Right cardiac atrium (tissue), 5 donors: ENCODE results near the gene DUSP7. TPM values are rescaled to one million over a fixed set of nuclear protein-coding genes. Genes with fewer than 3 reads are reported as not detected.

Source experiments
- ATAC-seq, 2 donors: fragments of 200-7000 bp; cut with Tn5 transposase; one replicate each; pipeline versions ENCODE4 v1.8.0 to v1.9.1; 2020; ENCODE audit warnings: moderate library complexity in 2 of 2, mild to moderate bottlenecking in 1 of 2
- DNase-seq, 3 donors: peaks; one replicate each; pipeline ENCODE4 v3.0.0-alpha.2; 2020
- H3K27ac ChIP-seq: one replicate; pipeline ENCODE4 v1.5.1; 2013; ENCODE audit warnings: mild to moderate bottlenecking, low read length, control low read depth, moderate library complexity
- H3K27me3 ChIP-seq: one replicate; pipeline ENCODE4 v1.6.1; 2013; ENCODE audit not compliant: control insufficient read depth, insufficient read depth
- H3K4me1 ChIP-seq: one replicate; pipeline ENCODE4 v1.6.1; 2013; ENCODE audit warnings: low read length; ENCODE audit not compliant: control insufficient read depth, insufficient read depth
- H3K4me3 ChIP-seq: one replicate; pipeline ENCODE4 v1.5.1; 2013; ENCODE audit warnings: low read length, control low read depth
- H3K9me3 ChIP-seq: one replicate; pipeline ENCODE4 v1.6.1; 2013; ENCODE audit warnings: low read length; ENCODE audit not compliant: control insufficient read depth
- WGBS: extraction: QIAGEN DNeasy Blood & Tissue Kit; methylation state at CpG from one replicate; pipeline ENCODE4 v1.1.7; 2013; 5-methylcytosine and 5-hydroxymethylcytosine counted together
- intact Hi-C, 4 donors: fragments of 100-400 bp; cut with DNase I; formaldehyde crosslinking; loops; one replicate each; pipeline versions ENCODE4 v1.11.0 to v1.14.0; 2022 to 2023
- polyA plus RNA-seq: library from polyadenylated mRNA; stranded (reverse); fragments of 200-250 nt; gene quantifications from one replicate; pipeline ENCODE4 v1.2.3, GENCODE V29; 2013
- total RNA-seq, 4 donors: library from RNA; stranded (reverse); fragmentation: NEBNext Ultra II Directional; extraction: Animal tissue kit (Norgen Biotek cat#: 25700); gene quantifications; one replicate each; pipeline ENCODE4 v1.2.1, GENCODE V29; 2021
- donor health status: healthy with polysubstance abuse.
- donor health status: DM: no; HTN: yes; CAD: no.
- donor health status: DM: no; HTN: no; CAD: no.
- donor health status: DM: no; HTN: yes; CAD: no; lungs with severe emphysema.
- donor health status: DM: yes; HTN: yes; CAD: no.

Gene DUSP7
- total and polyA plus RNA-seq, 5 donors = 18.1 to 39.9 (median 34.9) TPM

DNA sequence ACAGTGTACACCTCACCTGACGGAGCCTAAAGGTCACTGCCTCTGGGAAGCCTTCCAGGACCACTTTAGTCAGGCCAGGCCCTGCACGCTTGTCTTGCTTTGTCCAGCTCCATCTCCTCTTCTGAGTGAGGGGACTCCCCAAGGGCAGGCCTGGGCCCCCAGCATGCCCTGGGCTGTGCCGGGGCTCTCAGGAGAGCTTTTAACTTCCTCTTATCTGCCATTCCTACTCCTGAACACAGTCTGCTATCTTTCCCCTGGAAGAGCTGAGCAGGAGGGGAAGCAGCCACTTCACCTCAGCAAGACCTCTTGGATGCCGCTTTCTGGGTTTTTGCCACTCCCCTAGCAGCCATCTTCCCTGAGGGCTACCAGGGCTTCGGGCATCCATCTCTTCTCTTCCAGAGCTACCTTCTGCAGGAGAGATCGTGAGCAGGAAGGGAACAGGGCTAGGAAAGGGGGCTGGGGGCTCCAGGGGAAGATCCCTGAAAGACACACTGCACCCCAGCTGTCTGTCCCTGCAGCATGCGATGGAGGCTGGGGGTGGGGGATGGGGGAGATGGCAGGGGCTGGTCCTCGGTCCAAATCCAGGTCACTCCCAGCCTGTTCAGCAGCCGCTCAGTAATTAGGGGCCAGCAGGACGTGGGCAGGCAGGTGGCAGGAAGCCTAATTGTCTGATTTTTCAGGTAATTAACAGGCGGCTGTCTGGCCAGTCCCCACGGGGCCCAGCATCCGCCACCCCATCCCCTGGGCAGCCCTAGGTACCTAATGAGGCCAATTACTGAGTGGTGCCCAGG is 40.7 kb downstream of the DUSP7 start:
- no peak for DNase-seq
- Histone ChIP-seq H3K4me3 (no peak overlapping the region), H3K9me3 (no peaks in the 10 kb centered on the region), H3K27ac (no peak overlapping the region), H3K4me1 (peaks cover 33% of the 10 kb centered on the region), H3K27me3 (no peaks in the 10 kb centered on the region)
- intact Hi-C loops = loop anchor here in 1 of 4 donors (5.0 kb wide), 1 partner anchor 37 kb away; no protein-coding TSS in a partner anchor
- 84% methylated on average over 13 of the region's 13 CpGs for WGBS
- no peak for ATAC-seq

DNA sequence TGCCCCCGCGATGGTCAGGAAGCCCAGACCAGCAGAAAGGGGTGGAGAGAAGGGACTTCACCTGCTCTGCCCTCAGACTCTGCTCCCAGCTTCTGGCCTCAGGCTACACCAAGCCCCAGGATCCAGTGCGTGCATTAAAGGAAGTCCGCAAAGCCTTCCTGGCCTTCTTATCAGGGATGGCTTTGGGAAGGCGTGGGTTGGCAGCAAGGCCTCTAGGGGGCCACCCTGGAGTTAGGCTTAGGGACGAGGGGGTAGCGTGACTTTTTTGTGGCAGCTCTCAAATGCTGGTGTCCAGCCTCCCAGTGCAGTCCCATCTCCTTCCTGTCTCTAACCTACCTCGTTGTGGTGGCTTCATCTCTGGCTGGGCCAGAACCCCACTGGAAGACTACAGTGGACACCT is 41.8 kb downstream of the DUSP7 start:
- ATAC-seq (no peak), DNase-seq (no peak)
- 60% methylated on average over 8 of the region's 8 CpGs for WGBS
- Histone ChIP-seq H3K9me3 (no peaks in the 10 kb centered on the region), H3K4me3 (no peak overlapping the region), H3K27me3 (no peaks in the 10 kb centered on the region), H3K4me1 (peaks cover 23% of the 10 kb centered on the region), H3K27ac (no peak overlapping the region)
- intact Hi-C loops = loop anchor here in 1 of 4 donors (5.0 kb wide), 1 partner anchor 38 kb away; no protein-coding TSS in a partner anchor

DNA sequence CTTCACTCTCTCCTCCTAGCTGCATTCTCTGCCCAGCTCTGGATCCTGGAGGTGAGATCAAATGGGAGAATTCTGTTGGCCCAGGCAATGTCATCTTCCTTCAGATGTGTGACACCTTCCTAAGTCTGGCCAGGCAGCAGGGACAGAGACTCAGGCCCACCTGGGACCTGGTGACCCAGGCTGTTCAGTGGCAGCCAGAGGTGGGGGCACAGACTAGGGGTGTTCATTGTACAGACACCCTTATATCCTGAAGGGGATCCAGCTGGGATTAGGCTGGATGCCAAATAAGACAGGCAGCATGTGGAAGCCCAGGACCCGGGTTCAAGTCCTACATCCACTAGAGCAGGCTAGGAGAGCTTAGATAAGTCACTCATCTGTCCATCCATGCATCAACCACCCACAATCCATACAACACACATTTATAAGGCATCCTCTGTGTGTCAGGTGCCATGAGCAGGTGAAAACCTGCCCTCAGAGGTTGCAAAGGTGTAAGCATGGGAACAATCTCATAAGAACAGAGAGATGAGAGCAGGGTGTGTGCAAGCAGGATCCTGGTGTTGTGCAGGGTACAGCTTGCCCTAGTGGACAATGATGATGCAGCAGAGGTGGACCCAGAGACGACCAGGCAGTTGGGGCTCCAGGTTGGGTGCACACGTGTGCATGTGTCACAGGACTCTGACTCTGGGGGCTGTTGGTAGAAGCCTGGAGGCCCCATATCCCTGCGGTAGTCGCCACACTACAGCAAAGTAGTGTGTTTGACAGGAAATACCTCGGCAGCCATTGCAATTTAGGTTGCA is 42.4 kb downstream of the DUSP7 start:
- intact Hi-C loops = no loop called here
- Histone ChIP-seq H3K9me3 (no peaks in the 10 kb centered on the region), H3K27ac (no peak overlapping the region), H3K27me3 (no peaks in the 10 kb centered on the region), H3K4me1 (peaks cover 18% of the 10 kb centered on the region), H3K4me3 (no peak overlapping the region)
- ATAC-seq (no peak), DNase-seq (no peak)
- 82% methylated on average over 6 of the region's 6 CpGs for WGBS

DNA sequence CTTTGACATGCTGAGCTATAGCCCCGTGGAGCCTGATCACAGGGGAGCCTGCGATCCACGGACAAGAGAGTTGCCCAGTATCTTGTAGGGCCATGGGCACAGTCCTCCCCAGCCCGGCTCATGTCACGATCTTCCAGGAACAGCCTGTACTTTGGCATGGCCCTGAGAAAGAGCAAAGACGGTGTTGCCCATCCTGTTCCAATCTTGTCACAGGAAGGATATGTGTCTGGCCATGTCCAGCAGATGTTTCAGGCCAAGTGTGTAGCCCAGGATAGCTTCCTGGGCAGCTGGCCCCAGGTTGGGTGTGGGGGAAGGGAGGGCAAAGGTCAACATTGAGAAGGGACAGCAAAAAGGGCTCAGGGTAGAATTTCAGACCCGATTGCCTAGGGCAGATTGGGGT is 43.7 kb downstream of the DUSP7 start:
- H3K9me3 ChIP-seq = no peaks in the 10 kb centered on the region
- 53% methylated on average over 7 of the region's 7 CpGs for WGBS
- peak in 1 of 2 donors; percentile 17 for ATAC-seq
- intact Hi-C loops = no loop called here
- H3K4me1 ChIP-seq = peaks cover 13% of the 10 kb centered on the region
- no peak overlapping the region for H3K27ac ChIP-seq
- DNase-seq = no peak
- no peaks in the 10 kb centered on the region for H3K27me3 ChIP-seq
- H3K4me3 ChIP-seq = no peak overlapping the region

GRCh38 chr3:52010431-52010830 is 45.9 kb downstream of the DUSP7 start:
- Histone ChIP-seq H3K9me3 (no peaks in the 10 kb centered on the region), H3K4me1 (peaks cover 12% of the 10 kb centered on the region), H3K27ac (no peak overlapping the region), H3K27me3 (no peaks in the 10 kb centered on the region), H3K4me3 (no peak overlapping the region)
- no peak for ATAC-seq
- intact Hi-C loops = no loop called here
- DNase-seq = no peak

GRCh38 chr3:52007291-52007690 is 49.1 kb downstream of the DUSP7 start:
- H3K27ac ChIP-seq = no peak overlapping the region
- intact Hi-C loops = loop anchor here in 1 of 4 donors (10.0 kb wide), 1 partner anchor 268 kb away; the partner anchor contains the start of gene WDR82
- 40% methylated on average over 4 of the region's 4 CpGs for WGBS

DNA sequence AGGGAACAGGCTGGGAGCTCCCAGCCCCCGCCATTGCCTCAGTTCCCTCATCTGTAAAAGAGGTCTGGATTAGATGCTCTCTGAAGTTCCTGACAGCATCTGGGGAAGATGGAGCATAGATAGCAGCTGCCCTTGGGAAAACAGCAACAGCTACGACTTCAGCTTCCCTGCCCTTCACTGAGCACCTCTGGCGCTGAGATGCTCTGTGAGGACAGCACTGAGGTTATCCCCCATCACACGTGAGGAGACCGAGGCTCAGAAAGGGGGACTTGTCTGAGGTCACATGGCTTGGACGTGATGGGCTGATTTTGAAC is 49.6 kb downstream of the DUSP7 start:
- Histone ChIP-seq H3K9me3 (no peaks in the 10 kb centered on the region), H3K4me3 (no peak overlapping the region), H3K27ac (no peak overlapping the region), H3K27me3 (no peaks in the 10 kb centered on the region), H3K4me1 (peaks cover 8% of the 10 kb centered on the region)
- no peak for ATAC-seq
- intact Hi-C loops = loop anchor here in 1 of 4 donors (10.0 kb wide), 1 partner anchor 268 kb away; the partner anchor contains the start of gene WDR82
- whole genome bisulfite sequencing = 67% methylated on average over 6 of the region's 6 CpGs
- no peak for DNase-seq

More at GRCh38 chr3:52007291-52007690, 49.1 kb downstream of the DUSP7 start:
- ATAC-seq (no peak), DNase-seq (no peak)
- no peaks in the 10 kb centered on the region for H3K9me3 ChIP-seq
- H3K27me3 ChIP-seq = no peaks in the 10 kb centered on the region
- peaks cover 8% of the 10 kb centered on the region for H3K4me1 ChIP-seq
- H3K4me3 ChIP-seq = no peak overlapping the region

GRCh38 chr3:52006017-52006819 is 50.2 kb downstream of the DUSP7 start:
- no peak overlapping the region for H3K4me3 ChIP-seq
- intact Hi-C loops = loop anchor here in 1 of 4 donors (10.0 kb wide), 1 partner anchor 269 kb away; the partner anchor contains the start of gene WDR82
- DNase-seq = peak in 1 of 3 donors; percentile 47
- no peaks in the 10 kb centered on the region for H3K27me3 ChIP-seq
- H3K9me3 ChIP-seq = no peaks in the 10 kb centered on the region
- ATAC-seq = peak; percentile 2 to 5
- WGBS = 39% methylated on average over 8 of the region's 8 CpGs
- H3K4me1 ChIP-seq = peaks cover 8% of the 10 kb centered on the region
- H3K27ac ChIP-seq = peak overlapping the region; percentile 31

- DNase-seq (peak; percentile 47 to 77 (median 76)), ATAC-seq (peak; percentile 17 to 52)
- no peak overlapping the region for H3K4me3 ChIP-seq
- intact Hi-C loops = loop anchor here in 2 of 4 donors (2.0 to 10.0 kb wide), 2 partner anchors 47 to 269 kb away; partner anchors contain the start of gene WDR82 (in 1 of the 2)
- 7% methylated on average over 15 of the region's 15 CpGs for WGBS
- no peaks in the 10 kb centered on the region for H3K9me3 ChIP-seq
- peaks cover 8% of the 10 kb centered on the region for H3K4me1 ChIP-seq
- H3K27me3 ChIP-seq = no peaks in the 10 kb centered on the region
- H3K27ac ChIP-seq = peak overlapping the region; percentile 31
Measured at GRCh38 chr3:52005571-52005986, 50.8 kb downstream of the DUSP7 start.

GRCh38 chr3:52004906-52005395 is 51.4 kb downstream of the DUSP7 start:
- intact Hi-C loops = loop anchor here (2.0 to 10.0 kb wide), 6 partner anchors 47 to 270 kb away; partner anchors contain the start of gene WDR82 (in 1 of the 4)
- Histone ChIP-seq H3K4me1 (peaks cover 8% of the 10 kb centered on the region), H3K9me3 (no peaks in the 10 kb centered on the region), H3K27me3 (no peaks in the 10 kb centered on the region), H3K4me3 (no peak overlapping the region), H3K27ac (peak overlapping the region; percentile 10)
- DNase-seq (peak in 1 of 3 donors; percentile 55), ATAC-seq (peak in 1 of 2 donors; percentile 1)
- WGBS = 83% methylated on average over 4 of the region's 4 CpGs
